Endothelial cell of umbilical vein (primary cell): ENCODE measurements around the gene DOCK4.

ENCODE experiments used
- EZH2 ChIP-seq: IDR thresholded peaks from 2 replicates; pipeline ENCODE4 v1.6.1; 2012; ENCODE audit warnings: borderline replicate concordance, low read depth, mild to moderate bottlenecking, moderate library complexity, low read length, inconsistent platforms; ENCODE audit not compliant: severe bottlenecking
- FOS ChIP-seq: IDR thresholded peaks from 2 replicates; pipeline ENCODE4 v1.6.1; 2011; ENCODE audit warnings: mild to moderate bottlenecking, low read length, moderate library complexity, borderline replicate concordance; ENCODE audit not compliant: insufficient read depth
- MAX ChIP-seq: IDR thresholded peaks from 2 replicates; pipeline ENCODE4 v1.6.1; 2011; ENCODE audit not compliant: insufficient read depth, insufficient read length
- POLR2A ChIP-seq: IDR thresholded peaks from 2 replicates; pipeline ENCODE4 v1.6.1; 2012; ENCODE audit warnings: low read depth, mild to moderate bottlenecking, control low read depth, low read length
- POLR2AphosphoS5 ChIP-seq: IDR thresholded peaks from 2 replicates; pipeline ENCODE4 v1.6.1; 2012; ENCODE audit warnings: low read depth, mild to moderate bottlenecking, control low read depth, low read length, moderate library complexity; ENCODE audit not compliant: insufficient read depth
- TF ChIP-seq, protein P1 (sequence below), 2 donors: IDR thresholded peaks; 1 replicate in 1 of 2; 2 replicates in 1 of 2; pipeline ENCODE4 v1.5.1; 2011; ENCODE audit warnings: low read length in 2 of 2, mild to moderate bottlenecking in 2 of 2, moderate library complexity in 2 of 2, control low read depth in 1 of 2, inconsistent platforms in 1 of 2, low read depth in 1 of 2; ENCODE audit not compliant: insufficient read depth in 1 of 2; ENCODE audit errors: extremely low read depth in 1 of 2

DNA sequence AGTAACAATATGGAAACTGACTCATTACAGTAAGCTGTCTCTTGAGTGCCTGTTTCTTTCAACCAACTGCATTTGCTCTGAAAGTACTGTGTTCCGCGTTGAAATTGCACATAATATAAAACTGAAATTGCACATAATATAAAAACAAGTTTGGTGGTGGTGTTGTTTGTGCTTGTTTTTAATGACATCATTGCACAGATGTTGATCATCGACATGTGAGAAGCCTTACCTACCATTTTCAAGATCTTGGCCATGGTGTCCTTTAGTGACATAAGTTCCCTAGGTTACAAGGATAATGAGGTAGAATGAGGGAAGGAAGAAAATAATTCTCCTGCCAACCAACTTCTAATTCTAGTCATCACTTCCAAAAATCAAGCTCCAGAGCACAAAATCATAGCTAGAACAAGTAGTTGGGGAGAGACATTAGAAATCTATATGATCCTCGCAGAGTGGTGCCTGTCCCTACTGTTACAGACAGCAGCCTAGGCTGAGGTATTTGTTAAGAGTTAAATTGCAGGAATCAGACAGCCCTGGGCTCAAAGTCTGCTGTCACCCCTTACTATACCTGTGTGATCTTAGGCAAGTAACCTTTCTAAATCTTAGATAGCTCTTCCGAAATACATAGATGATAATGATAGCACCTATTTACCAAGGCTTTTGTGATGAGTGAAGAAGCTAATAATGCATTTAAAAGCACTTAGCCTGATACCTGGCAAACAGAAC lies 29.3 kb downstream of the DOCK4 start:
- TF ChIP-seq EZH2 (no peak), POLR2A (no peak), POLR2AphosphoS5 (no peak), MAX (no peak), FOS (no peak)
- TF ChIP-seq, protein P1, sequence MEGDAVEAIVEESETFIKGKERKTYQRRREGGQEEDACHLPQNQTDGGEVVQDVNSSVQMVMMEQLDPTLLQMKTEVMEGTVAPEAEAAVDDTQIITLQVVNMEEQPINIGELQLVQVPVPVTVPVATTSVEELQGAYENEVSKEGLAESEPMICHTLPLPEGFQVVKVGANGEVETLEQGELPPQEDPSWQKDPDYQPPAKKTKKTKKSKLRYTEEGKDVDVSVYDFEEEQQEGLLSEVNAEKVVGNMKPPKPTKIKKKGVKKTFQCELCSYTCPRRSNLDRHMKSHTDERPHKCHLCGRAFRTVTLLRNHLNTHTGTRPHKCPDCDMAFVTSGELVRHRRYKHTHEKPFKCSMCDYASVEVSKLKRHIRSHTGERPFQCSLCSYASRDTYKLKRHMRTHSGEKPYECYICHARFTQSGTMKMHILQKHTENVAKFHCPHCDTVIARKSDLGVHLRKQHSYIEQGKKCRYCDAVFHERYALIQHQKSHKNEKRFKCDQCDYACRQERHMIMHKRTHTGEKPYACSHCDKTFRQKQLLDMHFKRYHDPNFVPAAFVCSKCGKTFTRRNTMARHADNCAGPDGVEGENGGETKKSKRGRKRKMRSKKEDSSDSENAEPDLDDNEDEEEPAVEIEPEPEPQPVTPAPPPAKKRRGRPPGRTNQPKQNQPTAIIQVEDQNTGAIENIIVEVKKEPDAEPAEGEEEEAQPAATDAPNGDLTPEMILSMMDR (IDR thresholded peaks at IDR 0.05; ENCODE audit: extremely low read depth in 1 of 2, insufficient read depth in 1 of 2, low read depth in 1 of 2, low read length in 2 of 2), result no peak
